HUES6 (cell line): ENCODE measurements around the gene ANTXR1.

ENCODE experiments used
- H3K27ac ChIP-seq: 2 replicates; pipeline ENCODE4 v1.7.0; 2013; ENCODE audit warnings: low read depth, mild to moderate bottlenecking, low read length, inconsistent platforms
- H3K27me3 ChIP-seq: 2 replicates; pipeline ENCODE4 v1.6.1; 2013; ENCODE audit warnings: low read length; ENCODE audit not compliant: control insufficient read depth, insufficient read depth
- H3K36me3 ChIP-seq: 2 replicates; pipeline ENCODE4 v1.6.1; 2013; ENCODE audit warnings: low read length; ENCODE audit not compliant: control insufficient read depth, insufficient read depth
- H3K4me1 ChIP-seq: 2 replicates; pipeline ENCODE4 v1.6.1; 2013; ENCODE audit warnings: low read length; ENCODE audit not compliant: control insufficient read depth, insufficient read depth
- H3K4me3 ChIP-seq: 2 replicates; pipeline ENCODE4 v1.5.1; 2013; ENCODE audit warnings: low read depth, low read length
- H3K9ac ChIP-seq: one replicate; pipeline ENCODE4 v1.6.1; 2013; ENCODE audit warnings: mild to moderate bottlenecking, low read length
- H3K9me3 ChIP-seq: 2 replicates; pipeline ENCODE4 v1.6.1; 2013; ENCODE audit warnings: low read depth, low read length; ENCODE audit not compliant: control insufficient read depth, insufficient read depth

ANTXR1 gene

GRCh38 chr2:69285379-69285894, 272.5 kb downstream of the ANTXR1 start:
- Histone ChIP-seq H3K9ac (no peak overlapping the region), H3K27ac (no peak overlapping the region), H3K27me3 (no peaks in the 10 kb centered on the region), H3K36me3 (no peaks in the 10 kb centered on the region), H3K4me1 (no peaks in the 10 kb centered on the region), H3K4me3 (no peak overlapping the region), H3K9me3 (no peaks in the 10 kb centered on the region)

DNA sequence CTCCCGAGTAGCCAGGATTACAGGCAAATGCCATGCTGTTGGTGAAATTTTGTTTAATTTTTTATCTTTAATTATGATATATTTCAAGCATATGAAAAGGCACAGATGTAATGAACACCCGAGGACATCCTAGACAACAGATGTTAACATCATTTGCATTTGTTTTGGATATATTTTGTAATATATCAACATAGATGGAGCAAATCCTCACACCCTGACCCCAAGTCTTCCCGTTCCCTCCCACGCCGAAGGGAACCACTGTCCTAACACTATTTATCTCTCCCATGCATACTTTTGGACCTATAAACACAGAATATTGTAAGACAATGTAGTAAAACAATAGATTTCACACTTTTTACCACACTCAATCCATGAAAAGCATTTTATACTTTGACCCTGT, 274.6 kb downstream of the ANTXR1 start:
- H3K4me1 ChIP-seq, result no peaks in the 10 kb centered on the region
- no peaks in the 10 kb centered on the region for H3K27me3 ChIP-seq
- H3K9me3 ChIP-seq, result no peaks in the 10 kb centered on the region

DNA sequence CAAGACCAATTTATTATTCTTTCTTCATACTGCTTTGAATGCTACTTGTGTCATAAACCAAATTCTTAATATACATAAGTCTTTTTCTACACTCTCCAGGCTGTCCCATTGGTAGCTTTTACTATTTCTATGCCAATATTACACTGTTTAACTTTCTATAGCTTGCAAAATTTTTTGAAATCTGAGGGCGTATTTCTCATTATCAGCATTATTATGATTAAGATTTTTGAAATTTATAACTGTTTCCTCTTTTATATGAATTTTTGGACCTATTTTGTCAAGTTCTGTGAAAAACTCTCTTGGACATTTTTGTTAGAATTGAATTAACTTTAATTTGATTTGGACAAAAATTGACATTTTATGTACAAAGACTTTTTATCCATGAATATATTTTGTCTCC, 275.4 kb downstream of the ANTXR1 start:
- no peaks in the 10 kb centered on the region for H3K4me1 ChIP-seq
- H3K27me3 ChIP-seq, result no peaks in the 10 kb centered on the region
- H3K9ac ChIP-seq, result no peak overlapping the region
- no peak overlapping the region for H3K27ac ChIP-seq
- no peaks in the 10 kb centered on the region for H3K36me3 ChIP-seq
- no peaks in the 10 kb centered on the region for H3K9me3 ChIP-seq
- H3K4me3 ChIP-seq, result no peak overlapping the region

More for the DNA sequence above, 274.6 kb downstream of the ANTXR1 start:
- Histone ChIP-seq H3K4me3 (no peak overlapping the region), H3K27ac (no peak overlapping the region), H3K36me3 (no peaks in the 10 kb centered on the region), H3K9ac (no peak overlapping the region)

DNA sequence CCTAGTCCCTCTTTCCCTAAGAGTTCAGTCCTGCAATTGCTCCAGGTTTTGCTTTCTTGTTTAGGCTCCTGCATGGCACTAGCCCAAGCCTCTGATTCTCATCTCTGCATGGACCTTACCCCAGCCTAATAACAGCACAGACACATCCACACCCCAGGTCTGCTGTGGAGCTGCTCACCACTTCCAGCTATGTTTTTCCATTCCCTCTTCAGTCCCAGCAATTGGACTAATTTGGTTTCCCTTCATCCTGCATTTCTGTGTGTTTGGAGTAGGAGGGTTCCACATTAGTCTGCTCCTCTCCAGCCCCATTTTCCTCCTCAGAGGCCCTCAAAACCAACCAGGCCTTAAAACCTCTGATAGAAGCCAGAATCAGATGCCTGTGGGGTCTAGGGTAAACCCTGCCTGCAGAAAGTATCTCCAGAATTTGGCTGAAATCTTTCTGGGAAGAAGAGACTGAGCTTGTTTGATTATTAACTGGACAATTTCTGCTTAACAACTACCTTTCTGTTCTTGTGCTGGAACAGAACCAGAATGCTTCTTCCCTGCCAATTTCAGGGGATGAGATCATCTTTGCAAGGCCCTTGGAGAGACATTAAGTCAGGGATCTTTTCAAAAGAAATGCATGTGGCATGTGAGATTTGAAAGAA, 278.1 kb downstream of the ANTXR1 start:
- Histone ChIP-seq H3K27ac (no peak overlapping the region), H3K4me3 (no peak overlapping the region), H3K36me3 (no peaks in the 10 kb centered on the region), H3K27me3 (no peaks in the 10 kb centered on the region), H3K9me3 (no peaks in the 10 kb centered on the region), H3K4me1 (no peaks in the 10 kb centered on the region), H3K9ac (no peak overlapping the region)

- Histone ChIP-seq H3K4me3 (no peak overlapping the region), H3K9me3 (no peaks in the 10 kb centered on the region), H3K36me3 (no peaks in the 10 kb centered on the region), H3K27me3 (no peaks in the 10 kb centered on the region), H3K9ac (no peak overlapping the region), H3K4me1 (no peaks in the 10 kb centered on the region), H3K27ac (no peak overlapping the region)
These were observed 278.7 kb downstream of the ANTXR1 start for GRCh38 chr2:69291721-69292120.

- H3K9me3 ChIP-seq, result no peaks in the 10 kb centered on the region
- H3K27ac ChIP-seq, result no peak overlapping the region
- H3K4me3 ChIP-seq, result no peak overlapping the region
- no peaks in the 10 kb centered on the region for H3K36me3 ChIP-seq
- no peak overlapping the region for H3K9ac ChIP-seq
- H3K4me1 ChIP-seq, result no peaks in the 10 kb centered on the region
- H3K27me3 ChIP-seq, result no peaks in the 10 kb centered on the region
These were observed 279.3 kb downstream of the ANTXR1 start for GRCh38 chr2:69292256-69292655.

DNA sequence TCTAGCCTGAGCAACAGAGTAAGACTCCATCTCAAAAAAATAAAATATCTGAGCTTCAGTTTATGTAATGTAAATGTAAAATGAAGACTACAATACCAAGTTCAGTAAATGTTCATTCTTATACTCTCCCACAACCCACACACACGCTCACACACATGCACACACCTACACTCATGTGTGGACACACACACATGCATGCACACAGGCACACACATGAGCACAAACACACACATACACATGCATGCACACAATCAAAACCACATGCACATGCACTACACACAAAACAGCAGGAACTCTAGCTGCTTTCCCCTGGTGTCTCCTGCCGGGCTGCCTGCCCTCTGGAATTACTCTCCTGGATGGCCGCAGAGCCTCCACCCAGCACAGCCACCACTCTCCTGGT, 283.4 kb downstream of the ANTXR1 start:
- no peaks in the 10 kb centered on the region for H3K9me3 ChIP-seq
- no peaks in the 10 kb centered on the region for H3K27me3 ChIP-seq
- H3K4me3 ChIP-seq, result no peak overlapping the region
- no peaks in the 10 kb centered on the region for H3K36me3 ChIP-seq
- H3K9ac ChIP-seq, result no peak overlapping the region
- H3K4me1 ChIP-seq, result no peaks in the 10 kb centered on the region
- H3K27ac ChIP-seq, result no peak overlapping the region

- no peak overlapping the region for H3K4me3 ChIP-seq
- H3K4me1 ChIP-seq, result no peaks in the 10 kb centered on the region
- H3K9ac ChIP-seq, result no peak overlapping the region
- no peaks in the 10 kb centered on the region for H3K9me3 ChIP-seq
- H3K27me3 ChIP-seq, result no peaks in the 10 kb centered on the region
- H3K27ac ChIP-seq, result no peak overlapping the region
- H3K36me3 ChIP-seq, result no peaks in the 10 kb centered on the region
These were observed 284.2 kb downstream of the ANTXR1 start for GRCh38 chr2:69297216-69297615.

- Histone ChIP-seq H3K9me3 (no peaks in the 10 kb centered on the region), H3K4me3 (no peak overlapping the region), H3K36me3 (no peaks in the 10 kb centered on the region), H3K4me1 (no peaks in the 10 kb centered on the region), H3K9ac (no peak overlapping the region), H3K27ac (no peak overlapping the region), H3K27me3 (no peaks in the 10 kb centered on the region)
These were observed 285.3 kb downstream of the ANTXR1 start for GRCh38 chr2:69298261-69298660.

DNA sequence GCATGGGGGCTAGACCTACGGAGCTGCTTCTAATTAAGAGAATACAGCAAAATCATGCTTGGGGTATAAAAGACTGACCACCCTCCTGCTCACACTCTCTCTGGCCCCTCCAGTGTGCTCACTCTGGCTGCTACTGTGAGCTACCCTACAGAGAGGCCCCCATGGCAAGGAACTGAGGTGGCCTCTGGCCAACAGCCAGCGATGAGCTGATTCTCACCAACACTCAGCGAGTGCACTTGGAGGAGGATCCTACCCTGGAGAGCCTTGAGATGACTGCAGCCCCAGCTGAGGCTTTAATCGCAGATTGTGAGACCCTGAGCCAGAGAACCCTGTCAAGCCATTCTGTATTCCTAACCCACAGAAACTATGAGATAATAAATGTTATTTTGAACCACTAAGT, 285.9 kb downstream of the ANTXR1 start:
- no peaks in the 10 kb centered on the region for H3K36me3 ChIP-seq
- no peaks in the 10 kb centered on the region for H3K4me1 ChIP-seq
- no peaks in the 10 kb centered on the region for H3K27me3 ChIP-seq
- H3K4me3 ChIP-seq, result no peak overlapping the region
- no peak overlapping the region for H3K27ac ChIP-seq
- H3K9me3 ChIP-seq, result peaks cover 2% of the 10 kb centered on the region
- no peak overlapping the region for H3K9ac ChIP-seq
